OCI-LY1 (cell line): ENCODE data around the gene MVB12B.

ENCODE experiments used
- EZH2 ChIP-seq: fragments of 200-600 bp; sonication (generic), shearing (Covaris generic); IDR thresholded peaks from 2 replicates; pipeline ENCODE4 v1.8.0; 2017; ENCODE audit warnings: borderline replicate concordance, mixed run types, mild to moderate bottlenecking, antibody characterized with exemption, low read length, moderate library complexity, mixed read lengths
- TF ChIP-seq, protein P1 (sequence below): fragments of 200-600 bp; sonication (generic), shearing (Covaris generic); IDR thresholded peaks from 2 replicates; pipeline ENCODE4 v1.5.1; 2017; ENCODE audit warnings: mild to moderate bottlenecking, antibody characterized with exemption, low read length, moderate library complexity, mixed read lengths

DNA sequence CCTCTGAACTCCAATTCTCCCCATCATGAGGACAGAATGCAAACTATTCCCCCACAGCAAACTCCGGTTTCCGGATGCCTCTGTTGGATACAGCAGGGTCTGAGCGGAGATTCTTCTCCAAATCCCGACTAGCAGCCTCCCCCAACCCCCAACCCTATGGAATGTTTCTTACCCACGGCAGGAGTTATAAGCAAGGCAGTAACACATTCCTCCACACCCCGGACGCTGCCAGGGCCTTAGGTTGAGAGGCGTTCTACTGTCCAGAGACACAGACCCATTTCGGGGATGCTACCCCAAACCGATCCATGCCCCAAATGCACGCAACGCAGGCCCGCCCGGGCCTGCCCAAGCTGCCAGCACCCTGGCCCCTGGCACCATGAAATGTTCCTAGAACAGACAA lies 201.5 kb downstream of the MVB12B start:
- TF ChIP-seq, protein P1, sequence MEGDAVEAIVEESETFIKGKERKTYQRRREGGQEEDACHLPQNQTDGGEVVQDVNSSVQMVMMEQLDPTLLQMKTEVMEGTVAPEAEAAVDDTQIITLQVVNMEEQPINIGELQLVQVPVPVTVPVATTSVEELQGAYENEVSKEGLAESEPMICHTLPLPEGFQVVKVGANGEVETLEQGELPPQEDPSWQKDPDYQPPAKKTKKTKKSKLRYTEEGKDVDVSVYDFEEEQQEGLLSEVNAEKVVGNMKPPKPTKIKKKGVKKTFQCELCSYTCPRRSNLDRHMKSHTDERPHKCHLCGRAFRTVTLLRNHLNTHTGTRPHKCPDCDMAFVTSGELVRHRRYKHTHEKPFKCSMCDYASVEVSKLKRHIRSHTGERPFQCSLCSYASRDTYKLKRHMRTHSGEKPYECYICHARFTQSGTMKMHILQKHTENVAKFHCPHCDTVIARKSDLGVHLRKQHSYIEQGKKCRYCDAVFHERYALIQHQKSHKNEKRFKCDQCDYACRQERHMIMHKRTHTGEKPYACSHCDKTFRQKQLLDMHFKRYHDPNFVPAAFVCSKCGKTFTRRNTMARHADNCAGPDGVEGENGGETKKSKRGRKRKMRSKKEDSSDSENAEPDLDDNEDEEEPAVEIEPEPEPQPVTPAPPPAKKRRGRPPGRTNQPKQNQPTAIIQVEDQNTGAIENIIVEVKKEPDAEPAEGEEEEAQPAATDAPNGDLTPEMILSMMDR, result no peak
- no peak for TF ChIP-seq EZH2
